ENCODE data around the gene GORASP2.

GORASP2 gene

DNA sequence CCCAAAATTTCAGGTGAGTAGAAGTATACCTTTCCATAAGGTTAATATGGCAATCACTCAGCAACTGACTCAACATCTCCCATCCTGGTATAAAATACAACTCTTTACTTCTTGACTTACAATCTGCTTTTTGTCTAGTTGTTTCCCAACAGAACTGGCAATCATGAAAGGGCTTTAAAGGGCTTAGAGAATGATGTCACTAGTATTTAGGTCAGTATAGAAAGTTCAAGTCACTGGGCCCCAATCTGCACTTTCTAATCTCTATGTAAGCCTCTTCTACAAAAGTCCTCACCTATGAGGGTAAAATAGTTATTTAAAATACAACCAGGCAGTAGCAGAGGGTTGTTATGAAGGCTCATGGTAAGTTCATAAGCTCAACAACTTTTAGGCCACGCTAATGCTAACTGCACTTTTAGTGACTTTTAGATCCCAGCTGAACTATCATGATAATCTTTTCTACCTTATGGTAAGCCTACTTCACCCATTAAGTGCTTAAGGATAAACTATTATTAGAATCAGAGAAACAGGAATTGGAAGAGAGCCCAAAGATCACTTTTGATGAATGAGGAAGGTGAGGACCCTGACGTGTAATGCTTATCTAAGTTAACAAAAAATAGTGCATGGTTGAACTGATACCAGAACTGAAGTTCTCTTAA, 79.6 kb downstream of the GORASP2 start:
- no peak for DNase-seq

DNA sequence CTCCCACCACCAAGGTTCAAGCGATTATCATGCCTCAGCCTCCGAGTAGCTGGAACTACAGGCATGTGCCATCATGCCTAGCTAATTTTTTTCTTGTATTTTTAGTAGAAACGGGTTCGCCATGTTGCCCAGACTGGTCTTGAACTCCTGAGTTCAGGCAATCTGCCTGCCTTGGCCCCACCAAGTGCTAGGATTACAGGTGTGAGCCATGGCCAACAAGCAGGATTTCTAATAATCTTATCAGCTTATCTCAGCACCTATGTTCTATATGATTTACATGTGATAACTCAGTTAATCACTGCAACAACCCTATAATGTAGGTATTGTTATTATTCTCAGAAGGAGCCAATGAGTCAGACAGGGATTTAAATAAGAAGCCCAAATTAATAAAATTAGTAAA, 80.3 kb downstream of the GORASP2 start:
- no peak for DNase-seq

DNA sequence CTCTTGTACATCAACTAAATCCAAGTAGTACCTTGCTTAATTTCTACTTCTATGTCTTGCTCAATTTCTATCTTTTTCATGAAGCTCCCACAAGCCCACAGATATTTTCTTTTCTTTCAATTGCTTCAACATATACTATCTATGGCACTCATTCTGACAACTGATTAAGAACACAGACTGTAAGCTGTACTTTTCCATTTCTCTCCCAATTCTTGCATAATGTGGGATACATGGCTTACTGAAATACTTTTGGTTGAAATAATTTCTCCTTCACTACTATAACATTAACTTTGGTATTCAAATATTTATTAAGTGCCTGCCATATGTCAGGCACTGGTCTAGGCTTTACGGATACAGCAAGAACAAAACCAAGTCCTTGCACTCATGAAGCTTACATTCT, 84.8 kb downstream of the GORASP2 start:
- no peak for DNase-seq

DNA sequence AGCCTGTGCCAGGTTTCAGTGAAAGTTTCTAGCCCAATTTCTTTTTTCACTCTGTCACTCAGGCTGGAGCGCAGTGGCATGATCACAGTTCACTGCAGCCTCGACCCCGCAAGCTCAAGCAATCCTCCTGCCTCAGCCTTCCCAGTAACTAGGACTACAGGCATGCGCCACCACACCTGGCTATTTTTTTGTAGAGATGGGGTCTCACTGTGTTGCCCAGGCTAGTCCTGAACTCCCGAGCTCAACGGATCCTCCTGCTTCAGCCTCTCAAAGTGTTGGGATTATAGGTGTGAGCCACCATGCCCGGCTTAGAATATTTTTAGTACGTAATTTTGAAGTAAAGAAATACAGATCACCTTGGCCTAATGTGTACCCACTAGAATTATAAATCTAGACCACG, 87.1 kb downstream of the GORASP2 start:
- no peak for DNase-seq

Data from hematopoietic multipotent progenitor cell treated with erythropoietin and hydrocortisone succinate and interleukin-3 and kit ligand, for 8 days (in vitro differentiated cells).